Activated naive CD4-positive, alpha-beta T cell treated with anti-CD3 and anti-CD28 coated beads, Interleukin-2, amount 50 U/mL, for 72 hours (primary cell): ENCODE results near the gene ATP7A. TPM values are rescaled to one million over a fixed set of nuclear protein-coding genes. Genes with fewer than 3 reads are reported as not detected.
"Not testable (repeated sequence)": the region's sequence is repeated elsewhere in the genome, so short reads cannot be mapped to it uniquely, and the experiment has no call there.

Experiments
- ATAC-seq, 2 donors: fragments of 150-1000 bp; cut with Tn5 transposase; 2 replicates each; pipeline ENCODE4 v1.10.0; 2021; ENCODE audit warnings: mild to moderate bottlenecking in 2 of 2, moderate library complexity in 2 of 2
- DNase-seq, 2 donors: peaks; one replicate each; pipeline ENCODE4 v3.0.0; 2021 to 2022; ENCODE audit warnings: low spot score in 2 of 2
- H3K27ac Mint-ChIP-seq, 2 donors: one replicate each; pipeline ENCODE4 v1.8.0; 2022; ENCODE audit warnings: mild to moderate bottlenecking in 2 of 2, mixed read lengths in 2 of 2
- H3K36me3 Mint-ChIP-seq, 2 donors: one replicate each; pipeline ENCODE4 v1.8.0; 2022; ENCODE audit warnings: mixed read lengths in 2 of 2
- H3K9me3 Mint-ChIP-seq, 2 donors: one replicate each; pipeline ENCODE4 v1.8.0; 2022; ENCODE audit warnings: mixed read lengths in 2 of 2
- total RNA-seq, 2 donors: library from RNA; stranded (reverse); gene quantifications; one replicate each; pipeline ENCODE4 v1.2.3, GENCODE V29; 2022

ATP7A gene
- 10 to 100 TPM in 1 of 2 donors, 1 to 10 TPM in 1; 8.1 to 14.7 TPM for total RNA-seq

DNA sequence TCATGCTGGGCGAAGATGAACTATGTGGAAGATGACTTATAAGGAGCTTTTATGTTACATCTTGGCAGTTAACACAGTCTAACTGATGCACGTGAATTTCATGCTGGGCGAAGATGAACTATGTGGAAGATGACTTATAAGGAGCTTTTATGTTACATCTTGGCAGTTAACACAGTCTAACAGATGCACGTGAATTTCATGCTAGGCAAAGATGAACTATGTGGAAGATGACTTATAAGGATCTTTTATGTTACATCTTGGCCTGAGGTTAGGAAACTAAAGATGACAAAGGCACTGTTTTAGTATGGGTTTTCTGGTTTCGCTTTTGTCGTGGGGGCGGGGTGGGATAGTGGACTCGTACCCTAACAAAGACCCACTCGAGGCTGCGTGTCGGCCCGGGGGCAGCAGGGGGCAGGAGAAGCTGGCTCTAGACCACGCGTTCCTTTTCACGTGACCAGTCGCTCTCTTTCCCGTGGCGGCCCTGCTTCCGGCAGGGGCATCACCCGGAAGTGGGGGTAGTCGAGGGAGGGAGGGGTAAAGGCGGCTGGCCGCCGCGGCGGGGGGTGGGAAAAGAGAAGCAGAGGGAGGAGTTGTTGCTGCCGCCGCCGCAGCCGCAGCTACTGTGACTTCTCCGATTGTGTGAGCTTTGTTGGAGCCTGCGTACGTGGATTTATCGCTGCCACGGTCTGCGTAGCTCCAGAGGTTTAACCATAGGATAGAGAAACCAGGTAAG lies at the start of gene ATP7A:
ATP7A (plus strand) TSS at position 586 of the 733 bp plus-strand sequence. CDS start 60,949 bp downstream, outside the sequence.
- Mint-ChIP-seq H3K36me3 (peaks cover 0 to 6% of the 10 kb centered on the region in 2 donors), H3K27ac (peak within 1 kb of the TSS; percentile 96 to 97), H3K9me3 (no peaks in the 10 kb centered on the region)
- peak; percentile 94 to 95 for ATAC-seq
- DNase-seq, result peak; percentile 79 to 86

DNA sequence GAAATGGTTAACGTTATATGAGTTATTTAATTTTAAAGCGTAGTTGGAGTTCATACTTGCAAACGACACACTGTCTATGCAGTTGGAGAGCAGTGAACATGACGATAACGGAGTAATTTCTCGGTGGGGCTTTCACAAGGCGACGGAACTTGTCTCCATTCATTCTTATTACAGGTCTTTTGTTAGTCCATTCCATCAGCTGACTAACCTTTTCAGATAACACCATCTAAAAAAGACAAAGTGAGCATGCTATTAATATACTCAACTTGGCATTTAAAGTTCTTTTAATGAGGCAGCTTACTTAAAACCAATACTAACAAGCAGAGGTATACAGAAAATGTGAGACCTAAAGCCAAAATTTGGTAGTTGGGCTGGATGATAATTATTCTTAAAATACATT lies 35.1 kb upstream of the ATP7A start:
- H3K36me3 Mint-ChIP-seq, result peaks cover 0 to 7% of the 10 kb centered on the region in 2 donors
- no peak for DNase-seq
- H3K9me3 Mint-ChIP-seq, result no peaks in the 10 kb centered on the region
- no peak for ATAC-seq
- H3K27ac Mint-ChIP-seq, result no peak overlapping the region

DNA sequence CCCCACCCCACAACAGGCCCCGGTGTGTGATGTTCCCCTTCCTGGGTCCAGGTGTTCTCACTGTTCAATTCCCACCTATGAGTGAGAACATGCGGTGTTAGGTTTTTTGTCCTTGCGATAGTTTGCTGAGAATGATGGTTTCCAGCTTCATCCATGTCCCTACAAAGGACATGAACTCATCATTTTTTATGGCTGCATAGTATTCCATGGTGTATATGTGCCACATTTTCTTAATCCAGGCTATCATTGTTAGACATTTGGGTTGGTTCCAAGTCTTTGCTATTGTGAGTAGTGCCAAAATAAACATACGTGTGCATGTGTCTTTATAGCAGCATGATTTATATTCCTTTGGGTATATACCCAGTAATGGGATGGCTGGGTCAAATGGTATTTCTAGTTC lies 29.1 kb upstream of the ATP7A start:
- not testable (repeated sequence) for ATAC-seq, DNase-seq, H3K27ac Mint-ChIP-seq, H3K36me3 Mint-ChIP-seq, H3K9me3 Mint-ChIP-seq

DNA sequence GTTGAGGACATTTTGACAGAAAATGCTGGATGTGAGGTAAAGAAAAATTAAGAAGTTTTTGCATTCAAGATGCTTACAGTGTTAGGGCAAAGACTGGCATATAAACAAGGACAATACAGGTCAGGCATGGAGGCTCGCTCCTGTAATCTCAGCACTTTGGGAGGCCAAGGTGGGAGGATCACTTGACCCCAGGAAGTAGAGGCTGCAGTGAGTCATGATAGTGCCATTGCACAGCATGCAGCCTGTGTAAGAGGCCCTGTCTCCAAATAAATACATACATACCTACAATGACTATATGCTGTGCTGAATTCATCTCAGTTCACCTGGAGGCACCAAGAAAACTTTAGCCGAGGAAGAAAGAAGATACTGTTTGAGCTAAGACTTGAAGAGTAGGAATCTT lies 17.6 kb upstream of the ATP7A start:
- H3K36me3 Mint-ChIP-seq, result peaks cover 6 to 11% of the 10 kb centered on the region in 2 donors
- no peaks in the 10 kb centered on the region for H3K9me3 Mint-ChIP-seq
- H3K27ac Mint-ChIP-seq, result peak overlapping the region; percentile 35 to 55
- ATAC-seq (no peak), DNase-seq (no peak)

DNA sequence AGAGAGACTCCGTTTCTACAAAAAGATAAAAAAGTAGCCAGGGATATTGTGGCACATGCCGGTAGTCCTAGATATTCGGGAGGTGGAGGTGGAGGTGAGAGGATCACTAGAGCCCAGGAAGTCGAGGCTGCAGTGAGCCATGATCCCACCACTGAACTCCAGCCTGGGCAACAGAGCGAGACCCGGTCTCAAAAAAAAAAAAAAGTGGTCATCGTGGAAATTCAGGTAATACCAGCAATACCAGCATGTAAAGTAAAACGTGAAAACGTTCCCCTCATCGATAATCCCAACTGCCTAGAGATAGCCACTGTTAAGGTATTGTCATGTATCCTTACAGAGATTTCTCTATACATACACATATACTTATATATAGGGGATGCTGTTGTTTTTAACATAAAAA lies 16.8 kb upstream of the ATP7A start:
- Mint-ChIP-seq H3K27ac (peak overlapping the region; percentile 35 to 72), H3K9me3 (no peaks in the 10 kb centered on the region), H3K36me3 (peaks cover 6 to 11% of the 10 kb centered on the region in 2 donors)
- no peak for DNase-seq
- ATAC-seq, result no peak

DNA sequence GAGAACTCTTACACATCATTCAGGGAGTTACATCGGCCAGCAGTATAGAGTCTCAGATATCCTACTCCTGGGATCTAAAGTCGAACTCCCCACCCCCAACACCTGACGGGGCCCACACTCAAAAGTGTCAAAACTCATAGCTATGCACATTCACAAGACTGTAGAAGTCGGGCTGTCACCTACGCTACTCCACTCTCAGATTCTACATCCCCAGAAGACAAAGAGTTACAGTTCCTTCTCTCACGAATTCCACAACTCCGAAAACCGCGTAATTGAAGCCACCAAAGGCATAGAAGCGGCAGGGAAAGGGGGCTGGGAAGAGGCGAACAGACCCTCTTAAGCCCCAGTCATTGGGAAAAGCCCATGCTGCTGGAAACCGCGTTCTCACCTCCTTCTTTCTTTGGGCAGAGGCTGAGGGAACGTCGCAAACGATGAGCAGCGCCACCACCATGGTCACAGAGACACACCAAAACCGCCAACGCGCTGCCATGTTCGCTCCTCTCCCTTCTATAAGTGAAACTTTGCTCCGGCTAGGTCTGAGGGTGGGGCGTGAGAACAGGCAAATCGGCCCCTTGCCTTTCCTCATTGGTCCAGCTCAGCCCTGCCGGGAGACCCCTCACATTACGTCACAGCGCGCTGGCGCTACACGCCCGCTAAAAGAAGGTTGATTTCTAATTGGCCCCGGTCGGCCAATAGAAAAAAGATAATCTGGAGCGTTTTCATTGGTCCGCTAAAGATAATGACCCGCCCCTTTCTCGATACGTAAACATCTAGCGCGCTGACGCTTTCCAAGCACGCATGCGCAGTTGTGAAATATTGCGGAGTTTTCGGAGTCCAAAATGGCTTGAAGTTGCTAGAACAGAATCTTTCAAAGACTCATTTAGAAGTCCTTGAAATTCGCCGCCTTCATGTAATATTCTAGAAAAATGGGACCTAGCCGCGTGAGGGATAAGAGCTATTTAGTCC lies 15.3 kb upstream of the ATP7A start, which contains the start of gene MAGT1:
MAGT1 (minus strand) TSS at position 515 of the 966 bp plus-strand sequence; CDS start at position 490, 25 bp downstream.
- Mint-ChIP-seq H3K9me3 (no peaks in the 10 kb centered on the region), H3K36me3 (peaks cover 15 to 21% of the 10 kb centered on the region in 2 donors), H3K27ac (peak within 1 kb of the TSS; percentile 99)
- peak; percentile 78 to 91 for DNase-seq
- ATAC-seq, result peak; percentile 94 to 96

DNA sequence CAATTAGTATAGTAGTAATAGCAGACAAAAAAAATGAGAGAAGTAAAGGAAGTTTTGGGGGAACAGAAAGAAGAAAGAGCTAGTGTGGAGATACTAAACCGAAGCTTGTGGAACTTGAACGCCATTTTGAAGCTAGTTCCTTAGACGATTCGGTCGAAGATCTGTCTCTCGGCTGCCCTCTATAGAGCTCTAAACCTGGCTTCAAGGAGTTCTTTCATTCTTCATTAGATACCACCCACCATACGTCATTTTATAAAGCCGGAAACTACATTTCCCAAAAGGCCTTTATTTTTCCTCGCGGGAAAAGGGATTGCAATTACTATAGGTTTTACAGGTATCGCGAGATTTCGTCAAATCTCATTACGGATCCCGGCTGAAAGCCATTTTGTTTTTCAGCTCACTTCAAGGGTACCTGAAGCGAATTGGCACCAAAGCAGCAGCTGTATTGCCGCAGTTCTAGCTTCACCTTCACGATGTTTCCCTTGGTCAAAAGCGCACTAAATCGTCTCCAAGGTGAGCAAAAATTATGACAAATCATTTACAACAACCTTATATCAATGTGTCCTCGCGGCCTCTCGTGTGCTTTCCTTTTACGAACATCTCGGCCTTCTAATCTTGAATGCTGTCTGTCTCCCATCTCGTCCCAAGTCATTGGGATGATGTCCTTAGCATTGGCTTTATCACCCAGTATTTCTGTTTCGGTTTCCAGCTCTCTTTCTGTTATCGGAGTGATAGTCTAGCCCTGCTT lies 11.2 kb upstream of the ATP7A start, which contains the start of gene COX7B:
COX7B (plus strand) TSS at position 388 of the 748 bp plus-strand sequence; CDS start at position 474, 86 bp downstream.
- DNase-seq, result peak; percentile 55 to 61
- Mint-ChIP-seq H3K27ac (peak within 1 kb of the TSS; percentile 96 to 98), H3K9me3 (no peaks in the 10 kb centered on the region), H3K36me3 (peaks cover 21 to 31% of the 10 kb centered on the region in 2 donors)
- peak; percentile 68 to 70 for ATAC-seq

DNA sequence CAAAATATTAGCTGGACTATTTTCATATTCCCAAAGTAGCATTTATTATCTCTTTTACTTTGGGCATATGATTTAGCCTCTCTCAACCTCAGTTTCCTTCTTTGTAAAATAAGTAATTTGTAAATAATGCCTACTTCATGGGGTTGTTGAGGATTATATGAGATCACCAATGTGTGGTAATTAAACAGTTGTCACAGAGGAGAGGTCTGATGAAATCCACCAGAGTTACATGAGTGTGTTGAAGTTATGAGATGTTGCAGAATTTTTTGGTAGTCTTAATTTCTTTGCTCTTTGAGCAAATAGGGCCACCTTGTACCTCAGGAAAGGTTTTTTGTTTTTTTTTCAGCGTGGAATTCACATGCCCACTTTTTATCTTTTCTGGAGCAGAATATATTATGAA lies 9.8 kb upstream of the ATP7A start:
- Mint-ChIP-seq H3K36me3 (peaks cover 12 to 25% of the 10 kb centered on the region in 2 donors), H3K9me3 (no peaks in the 10 kb centered on the region), H3K27ac (peak overlapping the region; percentile 29 to 98)
- ATAC-seq (no peak), DNase-seq (no peak)

DNA sequence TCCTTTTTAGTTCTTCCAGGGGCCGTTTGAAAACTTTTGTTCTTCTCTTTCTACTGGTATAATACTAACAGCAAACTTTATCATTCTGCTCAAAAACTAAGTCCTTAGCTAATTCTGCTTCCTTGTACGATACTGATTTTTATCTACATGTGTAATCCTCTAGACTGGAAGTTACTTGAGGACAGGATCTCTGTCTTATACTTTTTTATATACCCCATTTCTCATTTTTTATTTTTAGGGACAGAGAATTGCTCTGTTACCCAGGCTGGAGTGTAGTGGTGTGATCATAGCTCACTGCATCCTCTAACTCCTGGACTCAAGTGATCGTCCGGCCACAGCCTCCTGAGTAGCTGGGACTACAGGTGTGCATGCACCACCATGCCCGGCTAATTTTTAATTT lies 9.0 kb upstream of the ATP7A start:
- Mint-ChIP-seq H3K9me3 (no peaks in the 10 kb centered on the region), H3K27ac (peak overlapping the region in 1 of 2 donors; percentile 98), H3K36me3 (peaks cover 10 to 25% of the 10 kb centered on the region in 2 donors)
- no peak for ATAC-seq
- no peak for DNase-seq

DNA sequence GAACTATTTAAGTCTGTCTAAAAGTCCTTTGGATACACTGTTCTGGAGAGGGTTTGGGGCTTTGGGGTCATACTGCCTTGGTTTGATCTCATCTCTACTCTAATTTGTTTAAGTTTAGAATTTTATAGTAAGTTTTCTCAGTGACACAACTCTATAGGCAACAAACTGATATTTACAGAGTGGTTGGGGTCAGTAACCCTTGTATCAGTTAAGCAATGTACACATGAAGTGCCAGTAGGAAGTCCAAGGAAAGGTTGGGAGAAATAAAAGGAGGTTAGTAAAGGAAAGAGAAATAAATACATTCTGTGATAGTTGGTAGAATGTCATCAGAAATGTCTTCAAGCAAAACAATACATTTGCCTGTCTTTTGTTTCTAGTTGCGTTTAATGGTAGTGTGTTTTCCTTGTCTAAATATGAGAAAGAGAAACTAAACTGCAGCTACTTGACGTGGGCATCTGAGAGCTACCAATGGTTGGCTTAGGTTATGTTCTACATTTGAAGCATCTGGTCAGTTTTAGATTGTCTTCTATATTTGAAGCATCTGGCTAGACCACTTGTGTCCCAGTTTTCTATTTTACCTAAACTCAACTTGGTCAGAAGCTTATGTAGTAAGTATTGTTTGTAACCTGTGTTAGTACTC lies 6.9 kb downstream of the ATP7A start:
- H3K27ac Mint-ChIP-seq, result peak overlapping the region; percentile 12 to 66
- H3K36me3 Mint-ChIP-seq, result no peaks in the 10 kb centered on the region
- ATAC-seq (no peak), DNase-seq (no peak)
- H3K9me3 Mint-ChIP-seq, result peaks cover 0 to 4% of the 10 kb centered on the region in 2 donors

DNA sequence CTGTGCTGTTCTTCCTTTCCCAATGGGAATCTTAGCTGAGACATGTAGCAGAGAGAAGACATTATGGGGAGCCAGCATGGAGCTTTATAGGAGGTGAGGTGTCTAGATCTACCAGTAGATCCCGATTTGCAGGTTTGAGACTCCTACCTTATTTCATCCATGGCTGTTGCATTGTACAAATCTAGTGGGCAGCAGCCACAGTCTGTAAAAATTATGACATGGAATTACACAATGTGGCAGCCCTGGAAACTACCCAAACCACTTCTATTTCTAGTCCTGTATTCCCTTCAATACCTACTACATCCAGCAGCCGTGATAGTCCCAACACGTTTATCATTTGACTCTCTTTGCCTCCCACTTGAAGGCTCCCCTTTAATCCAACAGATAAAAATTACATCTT lies 8.1 kb downstream of the ATP7A start:
- Mint-ChIP-seq H3K27ac (no peak overlapping the region), H3K36me3 (no peaks in the 10 kb centered on the region), H3K9me3 (peaks cover 0 to 4% of the 10 kb centered on the region in 2 donors)
- ATAC-seq (no peak), DNase-seq (no peak)

DNA sequence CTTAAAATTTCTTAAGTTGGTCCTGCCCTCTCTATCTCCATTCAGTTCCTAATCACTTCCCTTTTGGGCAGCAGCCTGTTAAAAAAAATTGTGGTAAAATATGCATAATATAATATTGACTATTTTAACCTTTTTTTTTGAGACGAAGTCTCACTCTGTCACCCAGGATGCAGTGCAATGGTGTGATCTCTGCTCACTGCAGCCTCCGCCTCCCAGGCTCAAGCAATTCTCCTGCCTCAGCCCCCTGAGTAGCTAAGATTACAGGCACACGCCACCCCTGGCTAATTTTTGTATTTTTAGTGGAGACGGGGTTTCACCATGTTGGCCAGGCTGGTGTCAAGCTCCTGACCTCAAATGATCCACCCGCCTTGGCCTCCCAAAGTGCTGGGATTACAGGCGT lies 8.9 kb downstream of the ATP7A start:
- H3K27ac Mint-ChIP-seq, result not testable (repeated sequence)

DNA sequence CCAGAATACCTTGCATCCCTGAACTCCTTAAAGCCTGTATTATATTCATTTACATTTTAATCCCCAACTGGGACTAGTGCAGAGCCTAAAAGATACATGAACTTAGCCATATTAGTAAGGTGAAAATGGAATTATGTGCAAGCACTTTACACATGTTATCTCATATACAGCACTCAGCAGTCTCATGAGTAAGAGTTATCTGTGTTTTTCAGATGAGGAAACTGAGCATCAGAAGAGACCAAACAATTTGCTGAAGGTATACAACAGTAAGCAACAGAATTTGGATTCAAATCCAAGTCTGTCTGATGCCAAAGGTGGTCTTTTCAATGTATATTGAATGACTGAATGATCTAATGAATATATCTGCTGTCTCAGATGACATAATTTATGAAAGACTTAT lies 12.3 kb downstream of the ATP7A start:
- no peak for ATAC-seq

More for the DNA sequence above, 8.9 kb downstream of the ATP7A start:
- not testable (repeated sequence) for H3K36me3 Mint-ChIP-seq, DNase-seq, ATAC-seq, H3K9me3 Mint-ChIP-seq

DNA sequence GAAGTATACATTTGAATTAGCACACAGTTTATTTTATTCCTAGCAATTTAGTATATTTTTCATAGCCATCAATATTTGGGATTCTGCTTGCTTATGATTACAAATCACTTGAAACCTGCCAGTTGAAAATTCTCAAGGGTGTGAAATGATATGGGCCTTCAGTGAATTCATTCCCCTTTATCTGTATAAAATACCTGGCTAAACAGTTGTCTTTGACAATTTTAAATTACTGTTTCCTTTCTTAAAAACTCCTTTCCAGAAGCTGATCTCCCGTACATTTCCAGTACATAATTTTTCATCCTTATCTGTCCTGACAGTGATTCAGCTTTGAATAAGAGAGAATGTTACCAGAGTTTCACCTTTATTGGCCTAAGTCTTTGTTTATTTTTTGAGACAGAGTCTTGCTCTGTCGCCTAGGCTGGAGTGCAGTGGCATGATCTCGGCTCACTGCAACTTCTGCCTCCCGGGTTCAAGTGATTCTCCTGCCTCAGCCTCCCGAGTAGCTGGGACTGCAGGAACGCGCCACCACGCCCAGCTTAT lies 13.9 kb downstream of the ATP7A start:
- Mint-ChIP-seq H3K27ac (no peak overlapping the region), H3K9me3 (peaks cover 0 to 4% of the 10 kb centered on the region in 2 donors), H3K36me3 (no peaks in the 10 kb centered on the region)
- ATAC-seq (no peak), DNase-seq (no peak)

More for the DNA sequence above, 12.3 kb downstream of the ATP7A start:
- no peak for DNase-seq
- Mint-ChIP-seq H3K27ac (no peak overlapping the region), H3K9me3 (peaks cover 0 to 4% of the 10 kb centered on the region in 2 donors), H3K36me3 (no peaks in the 10 kb centered on the region)

DNA sequence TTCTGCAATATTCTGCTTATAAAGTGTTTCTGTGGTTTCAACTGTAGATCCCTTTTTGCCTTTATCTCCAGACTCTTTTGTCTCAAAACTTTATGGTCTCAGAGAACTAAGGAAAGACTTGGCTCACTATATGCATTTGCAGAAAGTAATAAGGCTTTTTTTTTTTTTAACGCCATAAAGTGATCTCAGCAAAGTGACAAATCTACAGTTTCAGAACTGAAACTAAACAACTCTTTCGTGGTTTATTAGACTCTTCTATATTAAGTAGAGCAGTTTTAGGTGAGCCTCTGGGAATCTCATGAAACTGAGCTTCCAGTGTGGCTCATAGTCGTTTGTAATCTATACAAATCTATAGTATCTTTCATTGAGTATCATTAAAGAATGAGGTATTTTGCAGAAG lies 15.3 kb downstream of the ATP7A start:
- DNase-seq, result no peak
- peak in 1 of 2 donors; percentile 13 for ATAC-seq
- Mint-ChIP-seq H3K27ac (no peak overlapping the region), H3K36me3 (no peaks in the 10 kb centered on the region), H3K9me3 (peaks cover 0 to 4% of the 10 kb centered on the region in 2 donors)
